Activated CD4-positive, CD25-positive, alpha-beta regulatory T cell (primary cell): ENCODE data around the gene TGFB1.

ENCODE experiments used
- DNase-seq, 4 experiments: peaks; one replicate each; lab custom pipeline; 2025; lab: John Stamatoyannopoulos, UW

The TGFB1 gene

GRCh38 chr19:41341669-41342490, 11.8 kb downstream of the TGFB1 start:
- no peak for DNase-seq

GRCh38 chr19:41339936-41340335, 13.8 kb downstream of the TGFB1 start:
- no peak for DNase-seq

GRCh38 chr19:41335467-41335866, 18.3 kb downstream of the TGFB1 start:
- no peak for DNase-seq

GRCh38 chr19:41334793-41335192, 18.9 kb downstream of the TGFB1 start:
- DNase-seq = no peak

GRCh38 chr19:41332468-41332867, 21.3 kb downstream of the TGFB1 start:
- no peak for DNase-seq

- no peak for DNase-seq
Observed at GRCh38 chr19:41332000-41332399, 21.7 kb downstream of the TGFB1 start.

DNA sequence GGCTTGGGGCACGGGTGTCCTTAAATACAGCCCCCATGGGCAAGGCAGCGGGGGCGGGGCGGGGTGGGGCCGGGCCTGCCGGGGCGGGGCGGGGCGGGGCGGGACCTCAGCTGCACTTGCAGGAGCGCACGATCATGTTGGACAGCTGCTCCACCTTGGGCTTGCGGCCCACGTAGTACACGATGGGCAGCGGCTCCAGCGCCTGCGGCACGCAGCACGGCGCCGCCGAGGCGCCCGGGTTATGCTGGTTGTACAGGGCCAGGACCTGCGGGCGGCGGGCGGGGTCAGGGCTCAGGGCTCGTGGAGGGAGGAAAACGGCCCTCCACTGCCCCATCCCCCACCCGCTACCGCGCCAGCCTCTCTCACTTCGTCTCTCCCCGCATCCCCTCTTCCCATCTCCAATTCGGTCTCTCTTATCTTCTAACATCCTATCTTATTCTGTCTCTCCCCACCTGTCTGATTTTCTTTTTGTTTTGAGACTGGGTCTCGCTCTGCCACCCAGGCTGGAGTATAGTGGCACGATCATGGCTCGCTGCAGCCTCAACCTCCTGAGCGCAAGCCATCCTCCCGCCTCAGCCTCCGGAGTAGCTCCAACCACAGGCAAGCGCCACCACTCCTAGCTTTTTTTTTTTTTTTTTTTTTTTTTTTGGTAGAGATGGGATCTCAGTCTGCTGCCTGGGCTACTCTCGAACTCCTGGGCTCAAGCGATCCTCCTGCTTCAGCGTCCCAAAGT, 22.6 kb downstream of the TGFB1 start:
- no peak for DNase-seq

DNA sequence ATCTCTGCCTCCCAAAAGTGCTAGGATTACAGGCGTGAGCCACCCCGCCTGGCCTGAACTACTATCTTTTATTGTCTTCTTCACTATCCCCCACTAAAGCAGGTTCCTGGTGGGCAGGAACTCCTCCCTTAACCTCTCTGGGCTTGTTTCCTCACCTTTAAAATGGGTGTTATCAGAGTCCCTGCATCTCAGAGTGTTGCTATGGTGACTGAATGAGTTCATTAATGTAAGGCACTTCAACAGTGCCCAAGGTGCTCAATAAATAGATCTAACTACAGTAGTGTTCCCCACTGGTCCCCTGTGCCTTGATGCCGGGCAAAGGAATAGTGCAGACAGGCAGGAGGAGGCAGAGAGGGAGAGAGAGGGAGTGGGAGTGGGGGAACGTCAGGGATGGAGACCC, 23.2 kb downstream of the TGFB1 start:
- DNase-seq = no peak

GRCh38 chr19:41328842-41329225, 24.9 kb downstream of the TGFB1 start:
- no peak for DNase-seq

- peak in 1 of 4 experiments; percentile 56 for DNase-seq
Observed at GRCh38 chr19:41328157-41328841, 25.4 kb downstream of the TGFB1 start.

GRCh38 chr19:41327576-41328156, 26.1 kb downstream of the TGFB1 start:
- DNase-seq = peak; percentile 52 to 64 (median 60)

GRCh38 chr19:41327076-41327575, 26.6 kb downstream of the TGFB1 start:
- DNase-seq = no peak

- DNase-seq = no peak
Observed at GRCh38 chr19:41325947-41326706, 27.6 kb downstream of the TGFB1 start.

DNA sequence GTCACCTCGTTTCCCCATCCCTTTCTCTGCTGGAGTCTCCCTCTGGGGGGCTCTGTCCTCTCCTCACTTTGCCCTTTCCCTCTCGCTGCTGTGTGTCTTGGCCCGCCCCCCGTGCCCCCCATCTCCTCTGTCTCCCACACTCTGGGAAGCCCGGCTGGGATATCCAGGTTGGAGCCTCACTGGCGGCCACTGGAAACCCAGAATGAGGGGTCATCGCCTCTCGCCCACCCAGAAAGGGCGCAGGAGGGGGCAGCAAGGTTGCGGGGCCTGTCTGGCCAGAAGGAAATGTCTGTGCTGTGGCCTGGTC, 28.1 kb downstream of the TGFB1 start:
- no peak for DNase-seq

- no peak for DNase-seq
Observed at GRCh38 chr19:41324921-41325639, 28.6 kb downstream of the TGFB1 start.

- DNase-seq = no peak
Observed at GRCh38 chr19:41324231-41324702, 29.5 kb downstream of the TGFB1 start.

DNA sequence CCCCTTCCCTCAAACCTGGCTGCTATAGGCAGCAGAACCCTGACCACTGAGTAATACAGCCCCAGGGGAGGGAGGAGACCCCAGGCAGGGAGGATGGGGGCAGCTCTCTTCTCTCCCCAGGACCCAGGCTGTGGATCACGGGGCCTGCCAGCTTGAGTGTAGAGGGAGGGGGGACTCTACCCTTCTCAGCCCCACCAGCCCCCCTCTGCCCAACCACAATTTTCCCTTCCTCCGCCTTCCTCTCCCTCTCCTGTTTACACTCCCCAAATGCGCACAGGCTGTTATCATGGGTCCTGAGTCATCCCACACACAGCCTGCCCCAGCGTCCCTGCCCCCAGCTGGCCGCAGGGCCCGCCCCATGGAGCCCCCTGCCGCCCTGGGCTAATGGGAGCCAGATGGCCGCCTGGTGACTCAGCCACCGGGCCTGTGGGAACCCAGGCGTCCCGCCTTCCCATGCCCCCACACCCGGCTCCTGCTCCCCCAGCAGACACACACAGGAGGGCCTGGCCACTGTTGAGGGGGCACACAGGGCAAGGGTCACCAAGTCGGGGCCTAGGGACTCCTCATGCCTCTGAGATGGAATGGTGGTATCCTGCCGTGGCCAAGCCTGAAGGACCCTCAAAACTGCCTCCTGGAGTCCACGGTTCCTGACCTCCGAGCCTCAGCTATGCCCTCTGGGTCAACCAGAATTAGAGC, 30.1 kb downstream of the TGFB1 start:
- no peak for DNase-seq

- DNase-seq = no peak
Observed at GRCh38 chr19:41323023-41323422, 30.7 kb downstream of the TGFB1 start.

GRCh38 chr19:41322451-41322850, 31.3 kb downstream of the TGFB1 start:
- no peak for DNase-seq

DNA sequence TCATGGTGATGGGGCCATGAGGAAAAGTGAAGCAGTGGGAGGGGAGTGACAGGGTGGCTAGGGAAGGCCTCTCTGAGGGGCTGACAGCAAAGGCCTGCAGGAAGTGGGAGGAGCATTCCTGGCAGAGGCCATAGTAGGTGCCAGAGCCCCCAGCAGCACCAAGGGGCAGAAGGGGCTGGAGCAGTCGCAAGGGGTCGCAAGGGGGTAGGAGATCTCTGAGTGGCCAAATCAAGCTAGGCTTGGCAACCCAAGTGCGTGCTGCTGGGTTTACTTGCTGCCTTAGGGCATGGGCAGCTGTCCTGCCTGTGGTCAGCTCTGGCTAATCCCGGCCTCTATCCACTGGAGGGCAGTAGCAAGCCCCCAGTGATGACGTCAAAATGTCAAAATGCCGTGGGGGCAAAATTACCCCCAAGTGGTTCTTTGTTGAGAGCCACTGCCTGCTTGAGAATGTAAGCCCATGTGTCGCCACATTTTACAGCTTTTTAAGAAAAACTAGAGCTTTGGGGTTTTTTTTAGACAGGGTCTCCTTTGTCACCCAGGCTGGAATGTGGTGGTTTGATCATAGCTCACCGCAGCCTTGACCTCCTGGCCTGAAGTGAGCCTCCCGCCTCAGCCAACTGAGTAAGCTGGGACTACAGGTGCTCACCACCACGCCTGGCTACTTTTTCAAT, 32.0 kb downstream of the TGFB1 start:
- DNase-seq = no peak
